ENCODE measurements around the gene OTOG. TPM values are rescaled to one million over a fixed set of nuclear protein-coding genes. Genes with fewer than 3 reads are reported as not detected.

OTOG gene
- total RNA-seq, 1 experiment from 2014 or later, result not detected

DNA sequence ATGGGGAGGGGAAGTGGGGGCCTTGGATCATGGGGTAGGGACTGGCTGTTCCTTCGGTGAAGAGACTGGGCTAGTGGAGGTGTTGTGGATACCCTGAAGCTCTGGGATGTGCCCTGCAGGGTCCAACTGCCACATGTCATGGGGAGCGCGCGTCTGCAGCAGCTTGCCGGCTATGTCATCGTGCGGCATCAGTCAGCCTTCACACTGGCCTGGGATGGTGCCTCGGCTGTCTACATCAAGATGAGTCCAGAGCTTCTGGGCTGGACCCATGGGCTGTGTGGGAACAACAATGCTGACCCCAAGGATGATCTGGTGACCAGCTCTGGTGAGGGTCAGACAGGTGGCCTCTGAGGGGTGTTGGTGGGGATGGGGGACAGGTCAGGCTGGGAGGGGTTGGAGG is 9.9 kb downstream of the OTOG start:
- intact Hi-C loops (cut with micrococcal nuclease), result no loop called here
- Mint-ChIP-seq H3K27ac (ENCODE audit: low read depth, unreplicated experiment) (no peak overlapping the region), H3K4me1 (ENCODE audit: insufficient read depth, unreplicated experiment) (no peaks in the 10 kb centered on the region), H3K27me3 (ENCODE audit: insufficient read depth, unreplicated experiment) (peaks cover 14% of the 10 kb centered on the region), H3K4me3 (ENCODE audit: unreplicated experiment) (no peak overlapping the region), H3K36me3 (ENCODE audit: insufficient read depth, unreplicated experiment) (no peaks in the 10 kb centered on the region), H3K9me3 (ENCODE audit: unreplicated experiment) (no peaks in the 10 kb centered on the region)
- TF ChIP-seq, protein P1, sequence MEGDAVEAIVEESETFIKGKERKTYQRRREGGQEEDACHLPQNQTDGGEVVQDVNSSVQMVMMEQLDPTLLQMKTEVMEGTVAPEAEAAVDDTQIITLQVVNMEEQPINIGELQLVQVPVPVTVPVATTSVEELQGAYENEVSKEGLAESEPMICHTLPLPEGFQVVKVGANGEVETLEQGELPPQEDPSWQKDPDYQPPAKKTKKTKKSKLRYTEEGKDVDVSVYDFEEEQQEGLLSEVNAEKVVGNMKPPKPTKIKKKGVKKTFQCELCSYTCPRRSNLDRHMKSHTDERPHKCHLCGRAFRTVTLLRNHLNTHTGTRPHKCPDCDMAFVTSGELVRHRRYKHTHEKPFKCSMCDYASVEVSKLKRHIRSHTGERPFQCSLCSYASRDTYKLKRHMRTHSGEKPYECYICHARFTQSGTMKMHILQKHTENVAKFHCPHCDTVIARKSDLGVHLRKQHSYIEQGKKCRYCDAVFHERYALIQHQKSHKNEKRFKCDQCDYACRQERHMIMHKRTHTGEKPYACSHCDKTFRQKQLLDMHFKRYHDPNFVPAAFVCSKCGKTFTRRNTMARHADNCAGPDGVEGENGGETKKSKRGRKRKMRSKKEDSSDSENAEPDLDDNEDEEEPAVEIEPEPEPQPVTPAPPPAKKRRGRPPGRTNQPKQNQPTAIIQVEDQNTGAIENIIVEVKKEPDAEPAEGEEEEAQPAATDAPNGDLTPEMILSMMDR (IDR thresholded peaks at IDR 0.05; ENCODE audit: unreplicated experiment), result no peak
- DNase-seq (ENCODE audit: unreplicated experiment), result no peak
- CTCF ChIA-PET, result no interaction called here
- no TSS peak for BruUV-seq (replicated peaks)
- POLR2A ChIA-PET, result no interaction called here

GRCh38 chr11:17558025-17558780 is 11.1 kb downstream of the OTOG start:
- intact Hi-C loops (cut with micrococcal nuclease), result no loop called here
- TF ChIP-seq, protein P1 (IDR thresholded peaks at IDR 0.05; ENCODE audit: unreplicated experiment), result no peak
- POLR2A ChIA-PET, result no interaction called here
- no TSS peak for BruUV-seq (replicated peaks)
- no peak for DNase-seq (ENCODE audit: unreplicated experiment)
- H3K27ac Mint-ChIP-seq (ENCODE audit: low read depth, unreplicated experiment), result no peak overlapping the region
- H3K4me3 Mint-ChIP-seq (ENCODE audit: unreplicated experiment), result no peak overlapping the region
- CTCF ChIA-PET, result interaction anchor here (0.6 kb wide), 1 partner anchor 123 kb away, joined by 3 read pairs; no protein-coding TSS in a partner anchor
- no peaks in the 10 kb centered on the region for H3K9me3 Mint-ChIP-seq (ENCODE audit: unreplicated experiment)
- no peaks in the 10 kb centered on the region for H3K36me3 Mint-ChIP-seq (ENCODE audit: insufficient read depth, unreplicated experiment)
- H3K4me1 Mint-ChIP-seq (ENCODE audit: insufficient read depth, unreplicated experiment), result no peaks in the 10 kb centered on the region
- peaks cover 14% of the 10 kb centered on the region for H3K27me3 Mint-ChIP-seq (ENCODE audit: insufficient read depth, unreplicated experiment)

DNA sequence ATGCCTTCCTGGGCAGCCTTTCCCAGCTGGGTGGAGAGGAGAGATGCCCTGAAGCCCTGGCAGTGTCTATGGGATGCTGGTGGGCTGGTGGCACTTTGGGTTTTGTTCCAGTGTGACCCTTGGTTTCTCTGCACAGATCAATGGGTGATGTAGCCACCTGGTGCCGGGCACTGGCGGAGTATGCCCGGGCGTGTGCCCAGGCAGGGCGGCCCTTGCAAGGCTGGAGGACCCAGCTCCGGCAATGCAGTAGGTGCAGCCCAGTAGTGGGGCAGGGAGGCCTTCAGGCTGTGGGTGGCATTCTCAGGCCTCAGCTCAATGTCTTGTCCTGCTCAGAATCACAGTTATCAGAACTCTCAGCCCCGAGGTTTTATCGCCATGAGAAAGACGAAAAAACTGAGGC is 11.9 kb downstream of the OTOG start:
- H3K27ac Mint-ChIP-seq (ENCODE audit: low read depth, unreplicated experiment), result no peak overlapping the region

GRCh38 chr11:17559341-17560087 is 12.5 kb downstream of the OTOG start:
- CTCF ChIA-PET, result interaction anchor here (1.0 to 1.7 kb wide), 2 partner anchors 8 to 31 kb away, joined by 4 read pairs; no protein-coding TSS in a partner anchor
- H3K4me3 Mint-ChIP-seq (ENCODE audit: unreplicated experiment), result no peak overlapping the region

More for the DNA sequence above, 11.9 kb downstream of the OTOG start:
- H3K4me1 Mint-ChIP-seq (ENCODE audit: insufficient read depth, unreplicated experiment), result no peaks in the 10 kb centered on the region
- CTCF ChIA-PET, result interaction anchor here (1.7 kb wide), 1 partner anchor 31 kb away, joined by 4 read pairs; no protein-coding TSS in a partner anchor
- intact Hi-C loops (cut with micrococcal nuclease), result no loop called here
- POLR2A ChIA-PET, result no interaction called here
- H3K4me3 Mint-ChIP-seq (ENCODE audit: unreplicated experiment), result no peak overlapping the region
- no peaks in the 10 kb centered on the region for H3K36me3 Mint-ChIP-seq (ENCODE audit: insufficient read depth, unreplicated experiment)
- peaks cover 14% of the 10 kb centered on the region for H3K27me3 Mint-ChIP-seq (ENCODE audit: insufficient read depth, unreplicated experiment)
- BruUV-seq (replicated peaks), result no TSS peak
- DNase-seq (ENCODE audit: unreplicated experiment), result no peak
- H3K9me3 Mint-ChIP-seq (ENCODE audit: unreplicated experiment), result no peaks in the 10 kb centered on the region
- TF ChIP-seq, protein P1 (IDR thresholded peaks at IDR 0.05; ENCODE audit: unreplicated experiment), result no peak

More at GRCh38 chr11:17559341-17560087, 12.5 kb downstream of the OTOG start:
- BruUV-seq (replicated peaks), result no TSS peak
- Mint-ChIP-seq H3K36me3 (ENCODE audit: insufficient read depth, unreplicated experiment) (no peaks in the 10 kb centered on the region), H3K9me3 (ENCODE audit: unreplicated experiment) (no peaks in the 10 kb centered on the region), H3K4me1 (ENCODE audit: insufficient read depth, unreplicated experiment) (no peaks in the 10 kb centered on the region), H3K27me3 (ENCODE audit: insufficient read depth, unreplicated experiment) (peaks cover 14% of the 10 kb centered on the region), H3K27ac (ENCODE audit: low read depth, unreplicated experiment) (no peak overlapping the region)
- POLR2A ChIA-PET, result no interaction called here
- intact Hi-C loops (cut with micrococcal nuclease), result no loop called here
- DNase-seq (ENCODE audit: unreplicated experiment), result no peak
- TF ChIP-seq, protein P1 (IDR thresholded peaks at IDR 0.05; ENCODE audit: unreplicated experiment), result no peak

Data from MCF 10A (cell line).